ENCODE measurements around the gene SEMA6A. TPM values are rescaled to one million over a fixed set of nuclear protein-coding genes. Genes with fewer than 3 reads are reported as not detected.

SEMA6A gene
- total RNA-seq, 1 experiment from 2014 or later, result 406 TPM

- no peak for TF ChIP-seq STAT6 (CRISPR knock-in tag; conservative IDR thresholded peaks at IDR 0.05; ENCODE audit: low read depth)
- TF ChIP-seq ARID4B (CRISPR knock-in tag; IDR thresholded peaks at IDR 0.05; ENCODE audit: borderline replicate concordance), result no peak
- TF ChIP-seq SMAD3 (CRISPR knock-in tag; IDR thresholded peaks at IDR 0.05; ENCODE audit: borderline replicate concordance), result no peak
- TF ChIP-seq GABPB1 (CRISPR knock-in tag; IDR thresholded peaks at IDR 0.05), result no peak
- no peak for TF ChIP-seq RORB (CRISPR knock-in tag; IDR thresholded peaks at IDR 0.05)
- TF ChIP-seq FOXP4 (CRISPR knock-in tag; IDR thresholded peaks at IDR 0.05), result no peak
- TF ChIP-seq, protein P1, sequence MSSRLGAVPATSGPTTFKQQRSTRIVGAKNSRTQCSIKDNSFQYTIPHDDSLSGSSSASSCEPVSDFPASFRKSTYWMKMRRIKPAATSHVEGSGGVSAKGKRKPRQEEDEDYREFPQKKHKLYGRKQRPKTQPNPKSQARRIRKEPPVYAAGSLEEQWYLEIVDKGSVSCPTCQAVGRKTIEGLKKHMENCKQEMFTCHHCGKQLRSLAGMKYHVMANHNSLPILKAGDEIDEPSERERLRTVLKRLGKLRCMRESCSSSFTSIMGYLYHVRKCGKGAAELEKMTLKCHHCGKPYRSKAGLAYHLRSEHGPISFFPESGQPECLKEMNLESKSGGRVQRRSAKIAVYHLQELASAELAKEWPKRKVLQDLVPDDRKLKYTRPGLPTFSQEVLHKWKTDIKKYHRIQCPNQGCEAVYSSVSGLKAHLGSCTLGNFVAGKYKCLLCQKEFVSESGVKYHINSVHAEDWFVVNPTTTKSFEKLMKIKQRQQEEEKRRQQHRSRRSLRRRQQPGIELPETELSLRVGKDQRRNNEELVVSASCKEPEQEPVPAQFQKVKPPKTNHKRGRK (CRISPR knock-in tag; IDR thresholded peaks at IDR 0.05; ENCODE audit: borderline replicate concordance), result no peak
Observed at GRCh38 chr5:116455061-116455460, 119.6 kb downstream of the SEMA6A start (continued).

- Mint-ChIP-seq H3K36me3 (peaks cover 51% of the 10 kb centered on the region), H3K4me3 (no peak overlapping the region), H3K4me1 (peaks cover 70% of the 10 kb centered on the region), H3K27ac (peak overlapping the region; percentile 23; the same call in 1 of the 2 replicates), H3K9me3 (no peaks in the 10 kb centered on the region), H3K27me3 (ENCODE audit: low read depth) (no peaks in the 10 kb centered on the region)
- ATAC-seq (no peak), DNase-seq (ENCODE audit: low spot score) (no peak)
- ChIA-PET CTCF (no interaction called here), POLR2A (no interaction called here)
- TF ChIP-seq NR2C2 (CRISPR knock-in tag; IDR thresholded peaks at IDR 0.05), result no peak
- no peak for TF ChIP-seq FOXP4 (CRISPR knock-in tag; IDR thresholded peaks at IDR 0.05)
- no peak for TF ChIP-seq ATF1 (CRISPR knock-in tag; IDR thresholded peaks at IDR 0.05)
- no peak for TF ChIP-seq ZNF121 (CRISPR knock-in tag; IDR thresholded peaks at IDR 0.05)
- no peak for TF ChIP-seq KAT7 (CRISPR knock-in tag; IDR thresholded peaks at IDR 0.05; ENCODE audit: borderline replicate concordance)
- TF ChIP-seq FOXJ3 (CRISPR knock-in tag; IDR thresholded peaks at IDR 0.05; ENCODE audit: borderline replicate concordance), result no peak
- TF ChIP-seq EMX1 (CRISPR knock-in tag; IDR thresholded peaks at IDR 0.05), result no peak
- TF ChIP-seq, protein P2, sequence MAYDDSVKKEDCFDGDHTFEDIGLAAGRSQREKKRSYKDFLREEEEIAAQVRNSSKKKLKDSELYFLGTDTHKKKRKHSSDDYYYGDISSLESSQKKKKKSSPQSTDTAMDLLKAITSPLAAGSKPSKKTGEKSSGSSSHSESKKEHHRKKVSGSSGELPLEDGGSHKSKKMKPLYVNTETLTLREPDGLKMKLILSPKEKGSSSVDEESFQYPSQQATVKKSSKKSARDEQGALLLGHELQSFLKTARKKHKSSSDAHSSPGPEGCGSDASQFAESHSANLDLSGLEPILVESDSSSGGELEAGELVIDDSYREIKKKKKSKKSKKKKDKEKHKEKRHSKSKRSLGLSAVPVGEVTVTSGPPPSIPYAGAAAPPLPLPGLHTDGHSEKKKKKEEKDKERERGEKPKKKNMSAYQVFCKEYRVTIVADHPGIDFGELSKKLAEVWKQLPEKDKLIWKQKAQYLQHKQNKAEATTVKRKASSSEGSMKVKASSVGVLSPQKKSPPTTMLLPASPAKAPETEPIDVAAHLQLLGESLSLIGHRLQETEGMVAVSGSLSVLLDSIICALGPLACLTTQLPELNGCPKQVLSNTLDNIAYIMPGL (CRISPR knock-in tag; IDR thresholded peaks at IDR 0.05), result no peak
- TF ChIP-seq NFATC4 (CRISPR knock-in tag; IDR thresholded peaks at IDR 0.05), result no peak
- TF ChIP-seq MYBL2 (CRISPR knock-in tag; IDR thresholded peaks at IDR 0.05), result no peak
- TF ChIP-seq ERG (CRISPR knock-in tag; IDR thresholded peaks at IDR 0.05), result no peak
- TF ChIP-seq IRF2 (CRISPR knock-in tag; IDR thresholded peaks at IDR 0.05; ENCODE audit: borderline replicate concordance, low read depth), result no peak
Observed at GRCh38 chr5:116454417-116454927, 120.2 kb downstream of the SEMA6A start.
